Endodermal cell (in vitro differentiated cells): ENCODE measurements around the gene ELFN2. TPM values are rescaled to one million over a fixed set of nuclear protein-coding genes. Genes with fewer than 3 reads are reported as not detected.

Experiments used
- DNase-seq: peaks from one replicate; pipeline ENCODE4 v3.0.0-alpha.2; 2017
- H3K27ac ChIP-seq: 2 replicates; pipeline ENCODE4 v1.5.1; 2013; ENCODE audit warnings: mild to moderate bottlenecking, low read depth, low read length, moderate library complexity
- H3K27me3 ChIP-seq: 2 replicates; pipeline ENCODE4 v1.6.1; 2013; ENCODE audit warnings: mild to moderate bottlenecking, low read length, moderate library complexity; ENCODE audit not compliant: insufficient read depth, control insufficient read depth, poor library complexity, severe bottlenecking
- H3K36me3 ChIP-seq: 2 replicates; pipeline ENCODE4 v1.7.0; 2013; ENCODE audit warnings: mild to moderate bottlenecking, low read length, moderate library complexity; ENCODE audit not compliant: control insufficient read depth, insufficient read depth
- H3K4me1 ChIP-seq: one replicate; pipeline ENCODE4 v1.7.0; 2013; ENCODE audit warnings: low read length; ENCODE audit not compliant: control insufficient read depth, insufficient read depth
- H3K4me3 ChIP-seq: 2 replicates; pipeline ENCODE4 v1.5.1; 2013; ENCODE audit warnings: mild to moderate bottlenecking, low read length, moderate library complexity
- H3K9ac ChIP-seq: 2 replicates; pipeline ENCODE4 v1.6.1; 2013; ENCODE audit warnings: mild to moderate bottlenecking, low read length, moderate library complexity; ENCODE audit not compliant: poor library complexity, severe bottlenecking; ENCODE audit errors: extremely low read depth
- H3K9me3 ChIP-seq: 2 replicates; pipeline ENCODE4 v1.6.1; 2013; ENCODE audit warnings: mild to moderate bottlenecking, low read length, moderate library complexity; ENCODE audit not compliant: control insufficient read depth
- H3K27ac Mint-ChIP-seq: 2 replicates; pipeline ENCODE4 v1.8.0; 2020; ENCODE audit warnings: mixed read lengths
- H3K27me3 Mint-ChIP-seq: 2 replicates; pipeline ENCODE4 v1.8.0; 2021; ENCODE audit warnings: mild to moderate bottlenecking, mixed read lengths; ENCODE audit not compliant: insufficient read depth
- H3K36me3 Mint-ChIP-seq: 2 replicates; pipeline ENCODE4 v1.8.0; 2020; ENCODE audit warnings: low read depth, mixed read lengths
- H3K4me1 Mint-ChIP-seq: 2 replicates; pipeline ENCODE4 v1.8.0; 2020; ENCODE audit warnings: mixed read lengths
- H3K4me3 Mint-ChIP-seq: 2 replicates; pipeline ENCODE4 v1.8.0; 2020; ENCODE audit warnings: mild to moderate bottlenecking, moderate library complexity, mixed read lengths
- H3K9me3 Mint-ChIP-seq: 2 replicates; pipeline ENCODE4 v1.8.0; 2020; ENCODE audit warnings: mild to moderate bottlenecking, mixed read lengths
- WGBS, 2 experiments: methylation state at CpG; one replicate each; pipeline versions ENCODE4 v1.1.5 to v1.1.7; 2013; ENCODE audit warnings: missing lambda C conversion rate in 2 of 2, mixed read lengths in 1 of 2; ENCODE audit not compliant: insufficient coverage in 1 of 2, insufficient read length in 1 of 2; 5-methylcytosine and 5-hydroxymethylcytosine counted together
- total RNA-seq, 2 donors: library from RNA; stranded (reverse); fragmentation: NEBNext Ultra II Directional in 1 of 2; extraction: Animal tissue kit (Norgen Biotek cat#: 25700) in 1 of 2; gene quantifications; 2 replicates in 1 of 2; 3 replicates in 1 of 2; pipeline ENCODE4 v1.2.1, GENCODE V29; 2021
- TF ChIP-seq, protein P1 (sequence below): fragments of 200-600 bp; sonication (generic); conservative IDR thresholded peaks from 2 replicates; pipeline ENCODE4 v1.5.0; 2021; ENCODE audit warnings: antibody characterized with exemption, mild to moderate bottlenecking

The ELFN2 gene
- total RNA-seq, 2 donors from 2014 or later: 0.40 to 0.46 TPM

DNA sequence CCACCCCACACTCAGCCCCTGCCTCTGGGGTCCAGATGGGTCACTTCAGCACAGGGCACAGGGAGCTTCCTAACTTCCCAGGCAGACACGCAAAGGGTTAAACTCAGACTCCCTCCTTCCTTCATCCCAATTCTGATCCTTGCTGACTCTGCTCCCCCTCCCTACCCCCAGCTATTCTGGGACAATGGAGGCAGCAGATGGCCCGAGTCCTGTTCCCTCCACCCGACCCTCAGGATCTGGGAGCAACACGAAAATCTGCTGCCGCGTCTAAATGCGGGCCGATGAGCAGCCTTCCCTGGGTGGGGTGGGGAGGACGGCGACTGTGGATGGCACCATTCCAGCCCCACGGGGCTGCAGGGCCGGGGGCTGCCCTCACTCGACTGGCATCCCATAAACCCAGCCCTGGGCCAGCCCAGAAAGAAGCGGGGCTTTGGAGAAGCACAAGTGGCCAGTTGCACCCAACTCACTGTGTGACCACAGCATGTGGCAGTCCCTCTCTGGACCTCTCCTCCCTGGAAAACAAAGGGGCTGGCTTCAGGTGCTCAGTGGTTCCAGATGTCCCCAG lies 40.2 kb upstream of the ELFN2 start:
- Mint-ChIP-seq H3K9me3 (no peaks in the 10 kb centered on the region), H3K4me1 (no peaks in the 10 kb centered on the region), H3K4me3 (no peak overlapping the region), H3K27ac (no peak overlapping the region), H3K36me3 (no peaks in the 10 kb centered on the region), H3K27me3 (peaks cover 3% of the 10 kb centered on the region)
- Histone ChIP-seq H3K4me3 (no peak overlapping the region), H3K27ac (peak overlapping the region; percentile 66), H3K4me1 (no peaks in the 10 kb centered on the region), H3K9ac (no peak overlapping the region), H3K9me3 (no peaks in the 10 kb centered on the region), H3K27me3 (no peaks in the 10 kb centered on the region), H3K36me3 (no peaks in the 10 kb centered on the region)
- TF ChIP-seq, protein P1, sequence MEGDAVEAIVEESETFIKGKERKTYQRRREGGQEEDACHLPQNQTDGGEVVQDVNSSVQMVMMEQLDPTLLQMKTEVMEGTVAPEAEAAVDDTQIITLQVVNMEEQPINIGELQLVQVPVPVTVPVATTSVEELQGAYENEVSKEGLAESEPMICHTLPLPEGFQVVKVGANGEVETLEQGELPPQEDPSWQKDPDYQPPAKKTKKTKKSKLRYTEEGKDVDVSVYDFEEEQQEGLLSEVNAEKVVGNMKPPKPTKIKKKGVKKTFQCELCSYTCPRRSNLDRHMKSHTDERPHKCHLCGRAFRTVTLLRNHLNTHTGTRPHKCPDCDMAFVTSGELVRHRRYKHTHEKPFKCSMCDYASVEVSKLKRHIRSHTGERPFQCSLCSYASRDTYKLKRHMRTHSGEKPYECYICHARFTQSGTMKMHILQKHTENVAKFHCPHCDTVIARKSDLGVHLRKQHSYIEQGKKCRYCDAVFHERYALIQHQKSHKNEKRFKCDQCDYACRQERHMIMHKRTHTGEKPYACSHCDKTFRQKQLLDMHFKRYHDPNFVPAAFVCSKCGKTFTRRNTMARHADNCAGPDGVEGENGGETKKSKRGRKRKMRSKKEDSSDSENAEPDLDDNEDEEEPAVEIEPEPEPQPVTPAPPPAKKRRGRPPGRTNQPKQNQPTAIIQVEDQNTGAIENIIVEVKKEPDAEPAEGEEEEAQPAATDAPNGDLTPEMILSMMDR: no peak
- WGBS, 2 experiments: 81 to 92% methylated on average over 2 to 14 of the region's 14 CpGs
- peak; percentile 28 for DNase-seq

DNA sequence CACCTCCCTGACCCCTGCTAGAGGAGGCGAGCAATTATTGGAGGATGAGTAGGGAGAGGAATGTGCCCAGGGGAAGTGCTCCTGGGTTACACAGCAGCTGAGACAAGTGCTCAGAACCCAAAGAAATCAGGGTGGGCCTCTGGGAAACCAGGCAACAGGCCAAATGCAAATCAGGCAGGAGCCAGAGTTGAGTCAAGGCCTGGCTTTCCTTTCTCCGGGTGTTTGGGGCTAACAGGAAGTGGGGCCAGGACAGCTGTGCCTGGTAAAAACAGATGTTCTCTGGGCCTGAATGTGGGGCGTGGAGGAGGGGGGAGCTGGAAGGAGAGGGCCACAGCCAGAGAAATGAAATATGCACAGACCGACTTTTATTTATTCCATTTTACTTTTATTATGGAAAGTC lies 36.9 kb upstream of the ELFN2 start:
- no peaks in the 10 kb centered on the region for H3K36me3 ChIP-seq
- 75 to 80% methylated on average over 1 to 4 of the region's 4 CpGs for WGBS, 2 experiments
- TF ChIP-seq, protein P1: no peak
- peaks cover 10% of the 10 kb centered on the region for H3K27me3 ChIP-seq
- DNase-seq: no peak
- no peaks in the 10 kb centered on the region for H3K36me3 Mint-ChIP-seq
- H3K9ac ChIP-seq: no peak overlapping the region
- H3K4me3 Mint-ChIP-seq: no peak overlapping the region
- H3K9me3 ChIP-seq: no peaks in the 10 kb centered on the region
- H3K27ac Mint-ChIP-seq: no peak overlapping the region
- peaks cover 5% of the 10 kb centered on the region for H3K27me3 Mint-ChIP-seq
- no peaks in the 10 kb centered on the region for H3K4me1 Mint-ChIP-seq
- no peak overlapping the region for H3K27ac ChIP-seq
- H3K4me1 ChIP-seq: no peaks in the 10 kb centered on the region
- no peak overlapping the region for H3K4me3 ChIP-seq
- H3K9me3 Mint-ChIP-seq: no peaks in the 10 kb centered on the region

DNA sequence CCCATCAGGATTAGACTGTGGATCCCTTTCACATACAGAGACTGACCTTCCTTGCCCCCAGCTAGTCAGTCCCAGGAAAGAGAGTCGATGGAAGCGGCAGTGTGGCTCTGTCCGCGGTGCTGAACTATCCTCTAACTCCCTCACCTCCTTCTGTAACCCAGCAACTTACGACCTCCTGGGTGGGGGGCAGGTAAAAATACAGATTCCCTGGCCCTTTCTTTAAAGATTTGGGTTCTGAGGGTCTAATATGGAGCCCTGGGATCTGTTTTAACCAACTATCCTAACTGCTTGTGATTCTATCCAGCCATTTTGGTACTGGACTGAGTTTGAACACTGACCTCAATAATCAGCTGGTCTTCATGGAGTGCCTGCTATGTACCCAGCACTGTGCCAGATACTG lies 35.7 kb upstream of the ELFN2 start:
- H3K36me3 Mint-ChIP-seq: no peaks in the 10 kb centered on the region
- H3K27ac Mint-ChIP-seq: no peak overlapping the region
- TF ChIP-seq, protein P1: no peak
- no peak overlapping the region for H3K9ac ChIP-seq
- no peaks in the 10 kb centered on the region for H3K9me3 ChIP-seq
- no peaks in the 10 kb centered on the region for H3K4me1 ChIP-seq
- no peaks in the 10 kb centered on the region for H3K4me1 Mint-ChIP-seq
- peak; percentile 91 for DNase-seq
- peaks cover 19% of the 10 kb centered on the region for H3K27me3 ChIP-seq
- no peaks in the 10 kb centered on the region for H3K9me3 Mint-ChIP-seq
- peaks cover 3% of the 10 kb centered on the region for H3K27me3 Mint-ChIP-seq
- no peak overlapping the region for H3K4me3 ChIP-seq
- H3K27ac ChIP-seq: no peak overlapping the region
- 7% methylated on average over 5 of the region's 5 CpGs; no CpG with 5 or more reads in 1 of the 2 experiments for WGBS, 2 experiments
- H3K36me3 ChIP-seq: no peaks in the 10 kb centered on the region
- no peak overlapping the region for H3K4me3 Mint-ChIP-seq
